Cardiac septum (tissue), 1 donor: Measurements from ENCODE around the gene HLA-DQB1. TPM values are rescaled to one million over a fixed set of nuclear protein-coding genes. Genes with fewer than 3 reads are reported as not detected.
"Not testable (repeated sequence)": the region's sequence is repeated elsewhere in the genome, so short reads cannot be mapped to it uniquely, and the experiment has no call there.

Experiments
- DNase-seq: peaks from one replicate; pipeline ENCODE4 v3.0.0-alpha.2; 2020; ENCODE audit warnings: low spot score
- intact Hi-C: fragments of 100-400 bp; cut with DNase I; formaldehyde crosslinking; loops from one replicate; pipeline ENCODE4 v1.14.0; 2022
- total RNA-seq: library from RNA; stranded (reverse); fragmentation: NEBNext Ultra II Directional; extraction: Animal tissue kit (Norgen Biotek cat#: 25700); gene quantifications from one replicate; pipeline ENCODE4 v1.2.1, GENCODE V29; 2021
- donor health status: DM: no; HTN: no; CAD: no.

HLA-DQB1 gene
- total RNA-seq, 1 donor from 2014 or later: 3.7 TPM

DNA sequence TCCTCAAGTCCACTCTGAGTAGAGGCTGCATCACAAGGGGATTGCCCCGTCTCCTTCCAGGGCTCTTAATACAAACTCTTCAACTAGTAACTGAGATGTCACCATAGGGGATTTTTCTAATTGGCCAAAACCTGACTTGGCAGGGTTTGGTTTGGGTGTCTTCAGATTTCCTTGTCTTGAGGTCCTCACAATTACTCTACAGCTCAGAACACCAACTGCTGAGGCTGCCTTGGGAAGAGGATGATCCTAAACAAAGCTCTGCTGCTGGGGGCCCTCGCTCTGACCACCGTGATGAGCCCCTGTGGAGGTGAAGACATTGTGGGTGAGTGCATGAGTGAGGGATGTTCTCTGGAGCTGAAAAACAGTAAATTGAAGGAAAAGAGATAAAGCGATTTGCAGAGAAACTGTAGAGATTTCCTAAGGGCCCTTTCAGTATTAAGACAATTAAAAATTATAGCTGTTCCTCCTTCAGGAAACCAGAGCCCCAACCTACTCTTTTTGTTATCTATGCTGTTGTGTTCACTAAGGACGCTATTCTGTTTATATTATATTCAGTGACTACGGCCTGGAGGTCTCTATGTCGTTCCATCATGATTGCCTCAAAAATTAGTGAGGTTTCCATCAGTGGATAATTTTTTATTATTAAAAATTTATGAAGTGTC is 29.1 kb downstream of the HLA-DQB1 start, which contains the start of gene HLA-DQA1:
Gene HLA-DQA1, plus strand, starts transcription at position 188 of the 662 bp plus-strand sequence. Its CDS starts 53 bp downstream, at position 241.
- intact Hi-C loops: no loop called here
- no peak for DNase-seq

DNA sequence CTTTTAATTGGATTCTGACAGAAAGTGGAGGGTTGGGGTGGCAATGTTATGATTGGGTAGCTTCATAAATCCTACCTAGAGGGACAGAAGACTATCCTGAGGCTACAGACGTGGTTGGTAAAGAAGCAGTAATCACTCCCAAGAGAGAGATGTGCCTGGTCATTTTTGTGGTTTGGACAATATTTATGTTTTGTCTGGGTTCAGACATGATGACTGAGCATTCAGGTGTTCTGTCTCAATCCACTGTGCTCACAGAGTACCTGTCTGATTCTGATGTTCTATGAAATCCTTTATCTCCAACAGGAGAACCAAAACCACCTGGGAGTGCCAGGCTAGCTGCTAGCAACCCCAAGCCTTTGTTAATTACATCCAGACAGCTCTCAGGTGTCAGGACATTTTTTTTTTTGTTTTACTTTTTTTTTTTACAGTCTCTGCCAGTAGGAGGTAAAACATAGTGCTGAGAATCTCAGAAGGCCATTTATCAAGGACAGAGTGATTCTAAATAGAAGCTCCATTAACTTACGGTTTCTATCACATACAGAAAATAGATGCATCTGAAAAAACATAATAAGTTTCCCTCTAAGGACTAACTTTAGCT is 30.8 kb downstream of the HLA-DQB1 start:
- intact Hi-C loops: no loop called here
- no peak for DNase-seq

- DNase-seq, intact Hi-C loops: not testable (repeated sequence)
These were observed 36.7 kb downstream of the HLA-DQB1 start for GRCh38 chr6:32629793-32630192.

GRCh38 chr6:32627831-32628230 is 38.6 kb downstream of the HLA-DQB1 start:
- intact Hi-C loops: no loop called here
- DNase-seq: no peak

GRCh38 chr6:32627249-32627648 is 39.2 kb downstream of the HLA-DQB1 start:
- intact Hi-C loops: no loop called here
- DNase-seq: no peak

GRCh38 chr6:32625137-32625536 is 41.3 kb downstream of the HLA-DQB1 start:
- intact Hi-C loops: no loop called here

GRCh38 chr6:32624565-32624964 is 41.9 kb downstream of the HLA-DQB1 start:
- DNase-seq: no peak
- intact Hi-C loops: no loop called here

More at GRCh38 chr6:32625137-32625536, 41.3 kb downstream of the HLA-DQB1 start:
- no peak for DNase-seq

DNA sequence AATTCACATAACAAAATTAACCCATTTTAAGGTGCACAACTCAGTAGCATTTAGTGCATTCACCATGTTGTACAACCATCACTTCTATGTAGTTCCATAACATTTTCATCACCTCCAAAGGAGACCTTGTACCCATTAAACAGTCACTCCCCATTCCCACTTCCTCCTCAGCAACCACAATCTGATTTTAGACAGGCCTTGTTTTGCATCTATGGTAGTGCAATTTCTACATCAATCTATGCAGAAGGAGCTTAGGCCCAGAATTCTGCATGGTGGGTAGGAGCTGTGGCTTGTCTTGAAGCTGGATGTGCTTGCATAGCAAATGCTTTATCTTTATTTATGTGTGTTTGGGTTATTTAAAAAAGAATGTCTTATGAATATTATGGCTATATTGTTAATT is 42.8 kb downstream of the HLA-DQB1 start:
- intact Hi-C loops: no loop called here
- no peak for DNase-seq

- intact Hi-C loops: no loop called here
- DNase-seq: no peak
These were observed 43.7 kb downstream of the HLA-DQB1 start for GRCh38 chr6:32622545-32623401.

- intact Hi-C loops: no loop called here
- no peak for DNase-seq
These were observed 45.1 kb downstream of the HLA-DQB1 start for GRCh38 chr6:32621372-32621771.

GRCh38 chr6:32617751-32618150 is 48.7 kb downstream of the HLA-DQB1 start:
- no peak for DNase-seq
- intact Hi-C loops: no loop called here

GRCh38 chr6:32615885-32616532 is 50.4 kb downstream of the HLA-DQB1 start:
- intact Hi-C loops: no loop called here
- DNase-seq: no peak

- intact Hi-C loops: no loop called here
These were observed 51.9 kb downstream of the HLA-DQB1 start for GRCh38 chr6:32614366-32615081.

GRCh38 chr6:32613475-32613874 is 53.0 kb downstream of the HLA-DQB1 start:
- DNase-seq: no peak
- intact Hi-C loops: no loop called here

More at GRCh38 chr6:32614366-32615081, 51.9 kb downstream of the HLA-DQB1 start:
- no peak for DNase-seq

DNA sequence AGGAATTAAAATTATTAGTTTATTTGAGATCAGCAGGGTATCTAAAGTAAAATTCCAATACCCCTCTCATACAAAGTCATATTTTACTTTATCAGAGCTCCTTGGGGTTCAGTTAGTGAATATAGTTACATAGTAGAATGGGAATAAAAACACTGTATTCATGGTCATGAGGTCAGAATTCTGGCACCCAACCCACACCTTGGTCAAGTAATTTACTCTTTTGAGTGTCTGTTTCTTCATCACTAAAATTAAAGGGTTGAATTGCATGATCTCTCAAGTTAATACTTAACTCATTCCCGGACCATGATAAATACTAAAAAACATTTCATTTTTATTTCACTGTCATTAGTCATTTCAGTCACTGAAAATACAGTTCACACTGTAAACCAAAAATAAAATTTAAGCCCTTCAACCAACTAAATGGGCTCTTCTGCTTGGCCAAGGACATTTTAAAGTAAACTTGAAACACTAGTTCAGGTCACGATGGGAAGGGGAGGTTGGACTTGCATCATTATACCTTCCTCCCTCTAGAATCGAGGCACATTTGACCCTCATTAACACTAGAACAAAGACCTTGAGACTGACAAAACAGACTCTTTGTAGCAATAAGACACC is 55.7 kb downstream of the HLA-DQB1 start:
- DNase-seq: no peak
- intact Hi-C loops: no loop called here

GRCh38 chr6:32609731-32610640 is 56.5 kb downstream of the HLA-DQB1 start:
- intact Hi-C loops: no loop called here
- no peak for DNase-seq
